OCI-LY1 (cell line): ENCODE data around the gene PRRT2.

Experiments used
- H2AFZ ChIP-seq: fragments of 200-600 bp; sonication (generic), shearing (Covaris generic); 2 replicates; pipeline ENCODE4 v1.6.0; 2014; ENCODE audit warnings: antibody characterized with exemption, mild to moderate bottlenecking, low read length
- H3F3A ChIP-seq: fragments of 200-600 bp; sonication (generic), shearing (Covaris generic); 2 replicates; pipeline ENCODE4 v1.6.0; 2014; ENCODE audit warnings: mild to moderate bottlenecking, antibody characterized with exemption, low read length, moderate library complexity; ENCODE audit not compliant: insufficient read depth
- H3K27ac ChIP-seq: fragments of 200-600 bp; sonication (generic); 2 replicates; pipeline ENCODE4 v1.5.1; 2014; ENCODE audit warnings: low read length, mixed run types, mild to moderate bottlenecking, low read depth; ENCODE audit not compliant: poor library complexity, severe bottlenecking
- H3K27me3 ChIP-seq: fragments of 200-600 bp; sonication (generic); 2 replicates; pipeline ENCODE4 v1.6.0; 2014; ENCODE audit warnings: antibody characterized with exemption, mild to moderate bottlenecking, low read length, moderate library complexity; ENCODE audit not compliant: insufficient read depth
- H3K36me3 ChIP-seq: fragments of 200-600 bp; sonication (generic); 2 replicates; pipeline ENCODE4 v1.6.1; 2014; ENCODE audit warnings: mild to moderate bottlenecking, antibody characterized with exemption, low read length, moderate library complexity, mixed read lengths; ENCODE audit not compliant: insufficient read depth
- H3K4me1 ChIP-seq: fragments of 200-600 bp; sonication (generic); 2 replicates; pipeline ENCODE4 v1.5.1; 2014; ENCODE audit warnings: mild to moderate bottlenecking, low read length, moderate library complexity; ENCODE audit not compliant: insufficient read depth, severe bottlenecking
- H3K4me2 ChIP-seq: fragments of 200-600 bp; sonication (generic), shearing (Covaris generic); 2 replicates; pipeline ENCODE4 v1.6.1; 2014; ENCODE audit warnings: low read length
- H3K4me3 ChIP-seq: fragments of 200-600 bp; sonication (generic); 2 replicates; pipeline ENCODE4 v1.5.1; 2014; ENCODE audit warnings: low read length, low read depth, mild to moderate bottlenecking, mixed read lengths; ENCODE audit not compliant: poor library complexity, severe bottlenecking
- H3K79me2 ChIP-seq: fragments of 200-600 bp; shearing (Covaris generic); 2 replicates; pipeline ENCODE4 v1.6.1; 2016; ENCODE audit warnings: mixed run types, low read length, mixed read lengths; ENCODE audit not compliant: insufficient read depth
- H3K9ac ChIP-seq: fragments of 200-600 bp; sonication (generic), shearing (Covaris generic); 2 replicates; pipeline ENCODE4 v1.6.1; 2014; ENCODE audit warnings: mild to moderate bottlenecking, low read length, mixed read lengths
- H3K9me2 ChIP-seq: fragments of 200-600 bp; sonication (generic), shearing (Covaris generic); 2 replicates; pipeline ENCODE4 v1.6.1; 2014; ENCODE audit warnings: low read depth, mild to moderate bottlenecking, low read length, mixed read lengths
- H3K9me3 ChIP-seq: fragments of 200-600 bp; shearing (Covaris generic); 2 replicates; pipeline ENCODE4 v1.6.1; 2014; ENCODE audit warnings: low read length, mixed read lengths
- H4K20me1 ChIP-seq: fragments of 200-600 bp; sonication (generic), shearing (Covaris generic); 2 replicates; pipeline ENCODE4 v1.6.0; 2016; ENCODE audit warnings: mild to moderate bottlenecking, low read length; ENCODE audit not compliant: insufficient read depth
- EZH2 ChIP-seq: fragments of 200-600 bp; sonication (generic), shearing (Covaris generic); IDR thresholded peaks from 2 replicates; pipeline ENCODE4 v1.8.0; 2017; ENCODE audit warnings: borderline replicate concordance, mixed run types, mild to moderate bottlenecking, antibody characterized with exemption, low read length, moderate library complexity, mixed read lengths
- TF ChIP-seq, protein P1 (sequence below): fragments of 200-600 bp; sonication (generic), shearing (Covaris generic); IDR thresholded peaks from 2 replicates; pipeline ENCODE4 v1.5.1; 2017; ENCODE audit warnings: mild to moderate bottlenecking, antibody characterized with exemption, low read length, moderate library complexity, mixed read lengths

Gene PRRT2

DNA sequence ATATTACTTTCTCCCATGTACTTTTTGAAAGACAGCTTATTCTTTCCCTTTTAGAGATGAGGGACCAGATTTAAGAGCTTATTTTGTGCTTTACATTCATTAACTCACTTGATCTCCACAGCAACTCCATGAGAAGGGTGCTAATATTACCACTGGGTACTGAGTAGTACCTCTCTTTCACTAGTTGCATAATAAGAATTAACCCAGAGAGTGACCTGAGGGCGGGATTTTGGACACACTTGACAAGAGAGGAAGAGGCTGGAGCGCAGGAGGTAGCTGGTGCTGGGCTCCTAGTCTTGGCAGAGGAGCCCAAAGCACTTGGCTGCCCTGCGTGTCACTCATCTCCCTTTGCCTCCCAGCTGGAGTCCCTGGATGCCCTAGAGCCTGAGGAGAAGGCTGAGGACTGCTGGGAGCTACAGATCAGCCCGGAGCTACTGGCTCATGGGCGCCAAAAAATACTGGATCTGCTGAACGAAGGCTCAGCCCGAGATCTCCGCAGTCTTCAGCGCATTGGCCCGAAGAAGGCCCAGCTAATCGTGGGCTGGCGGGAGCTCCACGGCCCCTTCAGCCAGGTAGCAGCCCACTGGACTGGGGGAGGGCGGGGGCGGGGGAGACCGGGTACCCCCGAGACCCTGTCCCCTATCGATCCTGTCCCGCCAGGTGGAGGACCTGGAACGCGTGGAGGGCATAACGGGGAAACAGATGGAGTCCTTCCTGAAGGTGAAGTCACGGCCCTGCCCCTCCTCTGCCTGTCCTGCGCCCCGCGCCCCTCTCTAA, 7.3 kb upstream of the PRRT2 start:
- Histone ChIP-seq H3K9me3 (no peaks in the 10 kb centered on the region), H3K4me3 (peak overlapping the region; percentile 73), H3K27me3 (no peaks in the 10 kb centered on the region), H3K4me2 (peak overlapping the region; percentile 82), H3K27ac (peak overlapping the region; percentile 94), H3K79me2 (no peaks in the 10 kb centered on the region), H3K9me2 (no peaks in the 10 kb centered on the region), H3F3A (0 out of 2 replicates have a peak, but pooled peaks cover 3% of the 10 kb centered on the region), H3K9ac (peak overlapping the region; percentile 94), H3K4me1 (peaks cover 46% of the 10 kb centered on the region), H2AFZ (no peak overlapping the region), H4K20me1 (no peaks in the 10 kb centered on the region), H3K36me3 (peaks cover 62% of the 10 kb centered on the region)
- TF ChIP-seq, protein P1, sequence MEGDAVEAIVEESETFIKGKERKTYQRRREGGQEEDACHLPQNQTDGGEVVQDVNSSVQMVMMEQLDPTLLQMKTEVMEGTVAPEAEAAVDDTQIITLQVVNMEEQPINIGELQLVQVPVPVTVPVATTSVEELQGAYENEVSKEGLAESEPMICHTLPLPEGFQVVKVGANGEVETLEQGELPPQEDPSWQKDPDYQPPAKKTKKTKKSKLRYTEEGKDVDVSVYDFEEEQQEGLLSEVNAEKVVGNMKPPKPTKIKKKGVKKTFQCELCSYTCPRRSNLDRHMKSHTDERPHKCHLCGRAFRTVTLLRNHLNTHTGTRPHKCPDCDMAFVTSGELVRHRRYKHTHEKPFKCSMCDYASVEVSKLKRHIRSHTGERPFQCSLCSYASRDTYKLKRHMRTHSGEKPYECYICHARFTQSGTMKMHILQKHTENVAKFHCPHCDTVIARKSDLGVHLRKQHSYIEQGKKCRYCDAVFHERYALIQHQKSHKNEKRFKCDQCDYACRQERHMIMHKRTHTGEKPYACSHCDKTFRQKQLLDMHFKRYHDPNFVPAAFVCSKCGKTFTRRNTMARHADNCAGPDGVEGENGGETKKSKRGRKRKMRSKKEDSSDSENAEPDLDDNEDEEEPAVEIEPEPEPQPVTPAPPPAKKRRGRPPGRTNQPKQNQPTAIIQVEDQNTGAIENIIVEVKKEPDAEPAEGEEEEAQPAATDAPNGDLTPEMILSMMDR, result no peak
- no peak for TF ChIP-seq EZH2

DNA sequence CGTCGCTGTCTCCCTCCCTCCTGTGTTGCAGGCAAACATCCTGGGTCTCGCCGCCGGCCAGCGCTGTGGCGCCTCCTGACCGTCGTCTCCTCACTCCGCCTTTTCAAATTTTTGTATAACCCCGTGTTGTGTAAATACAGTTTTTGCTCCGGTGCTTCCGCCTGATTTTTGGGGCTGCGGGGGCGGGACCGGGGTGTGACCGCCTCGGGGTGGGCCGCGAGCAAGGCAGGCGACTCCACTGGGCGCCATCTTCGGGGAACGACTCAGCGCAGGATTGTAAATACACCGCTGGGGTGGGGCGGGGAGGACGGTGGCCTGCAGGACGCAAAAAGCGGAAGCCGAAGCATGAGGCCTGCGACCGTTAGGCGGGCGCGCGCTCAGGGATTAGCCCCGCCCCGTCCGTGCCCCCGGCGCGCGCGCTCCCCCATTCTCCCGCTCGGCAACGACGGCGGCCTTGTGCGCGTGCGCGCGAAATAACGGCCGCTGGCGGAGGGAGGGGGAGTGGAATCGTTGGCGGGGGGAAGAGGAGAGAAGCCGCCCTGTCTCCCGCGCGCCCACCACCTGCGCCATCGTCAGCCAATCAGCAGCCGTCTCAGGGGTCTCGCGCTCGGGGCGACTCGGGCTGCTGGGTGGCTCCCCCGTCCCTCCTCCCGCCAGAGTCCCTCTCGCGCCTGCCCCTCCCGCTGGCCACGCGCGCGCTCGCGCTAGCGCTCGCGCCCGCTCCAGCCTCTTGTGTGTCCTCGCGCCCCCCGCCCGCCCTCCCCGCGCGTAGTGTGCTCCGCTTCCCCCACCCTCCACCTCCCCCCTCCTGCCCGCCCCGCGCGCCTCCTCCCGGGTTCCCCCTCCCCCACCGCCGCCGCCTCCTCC, 6.5 kb upstream of the PRRT2 start:
- peaks cover 54% of the 10 kb centered on the region for H3K4me1 ChIP-seq
- H3K4me3 ChIP-seq, result peak overlapping the region; percentile 73
- no peaks in the 10 kb centered on the region for H3K9me3 ChIP-seq
- H3K4me2 ChIP-seq, result peak overlapping the region; percentile 82
- H3K36me3 ChIP-seq, result peaks cover 64% of the 10 kb centered on the region
- no peaks in the 10 kb centered on the region for H3K9me2 ChIP-seq
- H2AFZ ChIP-seq, result no peak overlapping the region
- H3K9ac ChIP-seq, result peak overlapping the region; percentile 94
- TF ChIP-seq, protein P1, result peak; percentile 19; the same call in 1 of the 2 replicates
- no peak for TF ChIP-seq EZH2
- H4K20me1 ChIP-seq, result no peaks in the 10 kb centered on the region
- H3F3A ChIP-seq, result 0 out of 2 replicates have a peak, but pooled peaks cover 3% of the 10 kb centered on the region
- no peaks in the 10 kb centered on the region for H3K27me3 ChIP-seq
- no peaks in the 10 kb centered on the region for H3K79me2 ChIP-seq
- peak overlapping the region; percentile 94 for H3K27ac ChIP-seq

DNA sequence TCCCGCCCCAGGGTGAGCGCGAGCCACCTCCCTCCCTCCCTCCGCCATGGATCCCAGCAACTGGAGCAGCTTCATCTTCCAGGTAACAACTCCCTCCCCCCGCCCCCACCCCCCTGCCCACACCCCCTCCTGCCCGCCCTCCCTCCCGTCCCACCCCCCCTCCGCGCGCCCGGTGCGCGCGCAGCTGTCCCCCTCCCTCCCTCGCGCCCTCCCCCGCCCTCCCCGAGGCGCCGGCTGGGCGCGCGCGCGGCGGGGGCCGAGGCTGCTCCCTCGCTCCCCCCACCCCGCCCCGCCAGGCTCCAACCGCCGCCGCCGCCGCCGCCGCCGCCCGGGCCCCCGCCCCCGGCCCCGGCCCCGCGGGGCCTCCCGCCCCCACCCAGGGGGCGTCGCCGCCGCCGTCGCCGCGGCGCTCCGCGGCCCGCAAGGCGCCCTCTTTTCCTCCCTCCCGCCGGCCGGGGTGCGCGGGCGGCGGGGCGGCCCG, 5.9 kb upstream of the PRRT2 start, which contains the start of gene MAZ:
Gene MAZ (plus strand): TSS at position 431 of the 481 bp plus-strand sequence. CDS start 173 bp downstream, outside the sequence.
- Histone ChIP-seq H3K4me3 (peak within 1 kb of the TSS; percentile 73), H4K20me1 (no peaks in the 10 kb centered on the region), H3K9me2 (no peaks in the 10 kb centered on the region), H3K4me1 (peaks cover 61% of the 10 kb centered on the region), H3K4me2 (peak within 1 kb of the TSS; percentile 82), H3F3A (0 out of 2 replicates have a peak, but pooled peaks cover 3% of the 10 kb centered on the region), H3K36me3 (peaks cover 64% of the 10 kb centered on the region), H3K9me3 (no peaks in the 10 kb centered on the region), H3K27me3 (no peaks in the 10 kb centered on the region), H3K79me2 (no peaks in the 10 kb centered on the region), H3K27ac (peak within 1 kb of the TSS; percentile 94), H2AFZ (no peak within 1 kb of the TSS), H3K9ac (peak within 1 kb of the TSS; percentile 94)
- no peak for TF ChIP-seq EZH2
- TF ChIP-seq, protein P1, result no peak
